GM19467 (cell line): ENCODE measurements around the gene SERPINA4.
"Not testable (repeated sequence)": the region's sequence is repeated elsewhere in the genome, so short reads cannot be mapped to it uniquely, and the experiment has no call there.

Experiments
- ATAC-seq: cut with Tn5 transposase; IDR thresholded peaks from one replicate; pipeline ENCODE4 v1.9.1; 2021; ENCODE audit warnings: mild to moderate bottlenecking, moderate library complexity; ENCODE audit not compliant: unreplicated experiment

The SERPINA4 gene

GRCh38 chr14:94564381-94564780, 3.1 kb downstream of the SERPINA4 start:
- no peak for ATAC-seq

- no peak for ATAC-seq
These were observed 6.9 kb downstream of the SERPINA4 start for GRCh38 chr14:94568186-94568585.

- no peak for ATAC-seq
These were observed 8.2 kb downstream of the SERPINA4 start for GRCh38 chr14:94569381-94570001.

GRCh38 chr14:94570002-94570400, 8.8 kb downstream of the SERPINA4 start:
- no peak for ATAC-seq

- ATAC-seq: no peak
These were observed 9.2 kb downstream of the SERPINA4 start for GRCh38 chr14:94570440-94570839.

- ATAC-seq: no peak
These were observed 10.2 kb downstream of the SERPINA4 start for GRCh38 chr14:94571395-94571794.

- no peak for ATAC-seq
These were observed 10.7 kb downstream of the SERPINA4 start for GRCh38 chr14:94571950-94572349.

- ATAC-seq: no peak
These were observed 11.5 kb downstream of the SERPINA4 start for GRCh38 chr14:94572637-94573303.

- ATAC-seq: no peak
These were observed 12.4 kb downstream of the SERPINA4 start for GRCh38 chr14:94573475-94574277.

GRCh38 chr14:94574336-94574735, 13.1 kb downstream of the SERPINA4 start:
- no peak for ATAC-seq

GRCh38 chr14:94575730-94576585, 14.7 kb downstream of the SERPINA4 start:
- ATAC-seq: no peak

GRCh38 chr14:94577472-94577871, 16.2 kb downstream of the SERPINA4 start:
- not testable (repeated sequence) for ATAC-seq

GRCh38 chr14:94578712-94579111, 17.5 kb downstream of the SERPINA4 start:
- no peak for ATAC-seq

- ATAC-seq: no peak
These were observed 20.1 kb downstream of the SERPINA4 start, which contains the start of gene SERPINA5 for GRCh38 chr14:94581127-94581999. SERPINA5 (plus strand) TSS chr14:94581426; CDS start chr14:94587363, 5,937 bp downstream.

- ATAC-seq: no peak
These were observed 21.0 kb downstream of the SERPINA4 start for GRCh38 chr14:94582199-94582750.

GRCh38 chr14:94582851-94583250, 21.6 kb downstream of the SERPINA4 start:
- no peak for ATAC-seq

GRCh38 chr14:94583557-94583956, 22.3 kb downstream of the SERPINA4 start:
- no peak for ATAC-seq

GRCh38 chr14:94584591-94585280, 23.5 kb downstream of the SERPINA4 start:
- no peak for ATAC-seq

GRCh38 chr14:94586635-94587034, 25.4 kb downstream of the SERPINA4 start:
- no peak for ATAC-seq
